GM19467 (cell line): ENCODE data around the gene TTC7B.
"Not testable (repeated sequence)": the region's sequence is repeated elsewhere in the genome, so short reads cannot be mapped to it uniquely, and the experiment has no call there.

Experiments used
- ATAC-seq: cut with Tn5 transposase; IDR thresholded peaks from one replicate; pipeline ENCODE4 v1.9.1; 2021; ENCODE audit warnings: mild to moderate bottlenecking, moderate library complexity; ENCODE audit not compliant: unreplicated experiment

The TTC7B gene

DNA sequence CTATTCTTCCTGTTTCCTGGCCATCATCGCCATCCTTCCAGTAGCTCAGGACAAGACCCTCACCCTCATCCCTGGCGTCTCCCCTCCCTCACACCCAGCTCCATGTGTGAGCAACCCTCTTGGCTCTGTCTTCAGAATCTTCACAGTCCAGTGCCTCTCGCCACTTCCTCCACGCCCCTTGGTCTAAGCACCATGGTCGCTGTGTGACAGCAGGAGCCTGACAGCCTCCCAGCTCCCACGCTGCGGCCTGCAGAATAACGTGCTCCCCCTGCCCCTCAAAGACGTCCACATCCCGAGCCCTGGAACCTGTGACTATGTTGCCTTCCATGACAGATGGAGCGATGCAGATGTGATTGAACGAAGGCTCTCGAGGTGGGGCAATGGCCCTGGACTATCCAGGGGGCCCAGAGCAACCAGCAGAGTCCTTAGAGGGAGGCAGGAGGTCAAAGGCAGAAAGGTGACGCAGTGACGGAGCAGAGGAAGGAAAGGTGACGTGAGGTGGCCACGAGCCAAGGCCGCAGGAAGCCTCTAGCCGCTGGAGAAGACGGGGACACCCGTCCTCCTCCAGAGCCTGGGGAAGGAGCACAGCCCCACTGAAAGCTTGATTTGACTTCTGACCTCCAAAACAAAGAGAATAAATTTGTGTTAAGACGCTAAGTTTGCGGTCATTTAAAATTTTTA lies 279.6 kb downstream of the TTC7B start:
- ATAC-seq: no peak

- no peak for ATAC-seq
Observed at GRCh38 chr14:90536092-90536491, 280.1 kb downstream of the TTC7B start.

GRCh38 chr14:90535556-90536090 lies 280.6 kb downstream of the TTC7B start:
- ATAC-seq: no peak

DNA sequence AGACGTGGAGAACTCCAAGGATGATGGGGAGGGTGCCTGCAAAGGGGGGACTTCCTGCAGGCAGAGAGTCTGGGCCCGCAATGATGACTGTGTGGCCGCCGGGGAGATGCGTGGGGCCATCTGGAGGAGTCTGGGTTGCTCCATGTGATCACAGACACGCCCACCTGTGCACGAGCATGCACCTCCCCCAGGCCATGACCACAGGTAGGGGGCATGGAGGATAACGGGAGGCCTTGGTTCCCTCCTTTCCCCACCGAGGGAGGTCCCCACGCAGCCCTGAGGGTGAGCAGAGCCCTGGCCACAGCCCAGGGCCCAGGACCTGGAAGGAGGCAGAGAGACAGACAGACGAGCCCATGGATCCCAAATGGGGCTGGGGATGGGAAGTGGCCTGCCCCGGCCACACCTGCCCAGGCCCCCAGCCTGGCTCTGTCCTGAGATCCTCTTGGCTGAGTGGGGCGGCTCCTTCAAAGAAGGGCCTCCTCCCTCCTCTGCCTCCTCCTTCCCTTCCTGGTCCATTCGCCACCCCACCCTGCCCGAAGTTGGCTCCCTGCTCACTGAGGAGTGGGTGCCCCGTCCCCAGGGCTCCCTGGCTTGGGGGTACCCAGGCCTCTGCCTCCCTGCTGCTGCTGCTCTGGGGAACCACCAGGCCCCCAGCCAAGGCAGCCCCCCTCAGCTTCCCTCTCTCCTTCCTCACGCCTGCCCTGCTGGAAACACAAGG lies 281.2 kb downstream of the TTC7B start:
- ATAC-seq: no peak

DNA sequence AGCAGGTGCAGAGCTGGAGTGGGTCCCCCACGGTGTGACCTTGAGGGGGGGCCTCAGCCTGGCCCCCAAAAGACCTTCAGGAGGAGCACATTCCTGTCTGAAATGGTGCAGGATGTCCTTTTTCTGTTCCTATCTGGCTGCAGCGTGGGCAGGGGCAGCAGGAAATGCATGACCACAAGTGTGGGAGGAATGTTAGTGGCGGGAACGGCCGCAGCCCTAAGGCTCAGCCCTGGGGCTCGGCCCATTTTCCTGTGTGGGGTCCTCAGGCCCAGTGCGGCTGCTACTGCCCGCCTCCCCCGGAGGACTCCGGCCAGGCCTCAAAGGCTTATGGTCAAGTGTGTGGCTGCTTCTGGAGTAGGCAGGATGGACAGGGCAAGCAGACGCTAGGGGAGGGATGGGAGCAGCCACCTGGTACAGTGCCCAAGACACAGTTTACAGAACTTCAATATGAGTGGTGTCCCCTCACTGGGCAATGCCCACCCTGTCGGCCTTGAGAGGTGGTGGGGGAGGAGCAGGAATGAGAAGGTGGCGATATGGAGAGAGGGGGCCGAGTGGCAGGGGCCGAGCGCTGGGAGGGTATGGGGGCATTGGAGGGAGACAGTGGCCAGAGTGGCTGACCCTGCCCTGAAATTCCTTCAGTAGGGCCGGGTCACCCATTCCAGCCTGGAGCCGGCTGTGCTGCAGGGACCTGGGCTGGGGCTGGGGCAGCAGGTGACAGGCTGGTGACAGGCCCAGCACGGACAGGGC lies 282.0 kb downstream of the TTC7B start:
- ATAC-seq: no peak

DNA sequence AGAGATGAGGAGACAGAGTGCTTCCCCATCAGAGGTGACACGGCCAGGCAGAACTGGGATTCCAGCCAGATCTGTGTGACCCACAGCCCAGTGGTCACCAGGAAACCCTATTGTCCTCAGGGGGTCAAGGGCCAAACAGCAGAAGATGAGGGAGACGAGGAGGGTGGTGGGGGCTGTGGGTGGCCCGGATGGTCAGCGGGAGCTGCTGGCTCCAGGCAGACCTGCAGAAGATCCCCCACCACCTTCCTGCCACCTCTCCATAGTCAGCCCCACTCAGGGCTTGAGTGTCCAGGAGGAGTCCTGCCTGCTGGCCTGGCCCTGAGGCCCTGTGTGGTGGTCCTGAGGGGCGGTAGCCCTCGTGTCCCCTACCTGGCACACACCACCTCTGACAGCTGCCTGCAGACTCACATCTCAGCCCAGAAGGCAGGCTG lies 282.6 kb downstream of the TTC7B start:
- ATAC-seq: no peak

DNA sequence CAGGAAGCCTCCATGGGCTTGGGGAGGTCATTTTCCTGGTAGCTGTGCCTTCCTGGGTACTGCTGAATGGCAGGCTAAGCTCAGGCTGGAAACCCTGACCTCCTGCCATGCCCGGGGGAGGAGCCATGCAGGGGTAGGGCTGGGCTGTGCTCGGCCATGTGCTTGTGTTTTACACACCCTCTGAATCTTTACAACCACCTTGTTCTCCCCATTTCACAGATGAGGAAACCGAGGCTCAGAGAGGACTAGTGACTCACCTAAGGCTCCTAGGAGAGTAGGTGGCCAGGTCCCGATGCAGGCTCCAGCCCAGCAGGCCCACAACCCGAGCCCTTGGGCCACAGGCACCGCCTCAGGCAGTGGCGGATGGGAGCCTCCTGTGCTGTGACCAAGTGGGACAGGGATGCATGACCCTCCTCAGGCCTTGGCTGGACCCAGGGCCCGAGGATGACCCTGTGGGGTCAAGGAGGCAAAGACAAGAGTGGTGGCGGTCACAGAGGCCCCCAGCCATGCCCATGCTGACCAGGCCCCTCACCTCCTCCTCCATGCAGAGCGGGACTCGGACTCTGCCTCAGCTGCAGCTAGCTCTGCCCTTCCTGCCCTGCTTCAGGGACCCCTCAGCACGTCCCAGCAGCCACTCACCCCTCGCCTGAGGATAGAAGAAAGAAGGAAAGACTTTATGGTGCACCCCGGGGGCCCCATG lies 283.3 kb downstream of the TTC7B start:
- no peak for ATAC-seq

DNA sequence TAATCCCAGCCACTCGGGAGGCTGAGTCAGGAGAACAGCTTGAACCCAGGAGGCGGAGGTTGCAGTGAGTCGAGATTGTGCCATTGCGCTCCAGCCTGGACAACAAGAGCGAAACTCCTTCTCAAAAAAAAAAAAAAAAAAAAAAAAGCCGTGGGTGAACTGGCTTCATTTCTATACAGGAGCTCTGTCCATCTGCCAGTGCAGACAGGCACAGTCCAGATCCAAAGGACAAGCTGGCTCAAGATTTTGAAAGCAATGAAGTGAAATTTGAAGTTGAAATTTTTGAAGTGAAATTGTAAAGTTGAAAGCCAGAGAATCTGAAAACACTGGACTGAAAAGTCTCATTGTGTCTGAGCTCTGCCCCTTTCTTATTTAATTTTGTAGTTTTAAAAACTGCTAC lies 284.7 kb downstream of the TTC7B start:
- no peak for ATAC-seq

DNA sequence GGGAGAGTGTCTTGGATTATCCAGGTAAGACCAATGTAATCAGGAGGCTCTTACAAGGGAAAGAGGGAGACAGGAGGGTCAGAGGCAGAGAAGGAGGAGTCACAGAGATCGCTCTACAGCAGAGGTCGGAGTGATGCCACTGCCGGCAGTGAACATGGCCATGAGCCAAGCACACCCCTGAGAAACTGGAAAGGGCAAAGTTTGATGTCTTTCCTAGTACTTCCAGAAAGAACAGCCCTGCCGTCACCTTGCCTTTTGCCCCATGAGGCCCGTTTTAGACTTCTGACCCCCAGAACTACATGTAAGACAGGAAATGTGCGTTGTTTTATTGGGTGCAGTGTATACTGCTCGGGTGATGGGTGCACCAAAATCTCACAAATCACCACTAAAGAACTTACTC lies 285.7 kb downstream of the TTC7B start:
- no peak for ATAC-seq

GRCh38 chr14:90527978-90528377 lies 288.3 kb downstream of the TTC7B start:
- ATAC-seq: no peak

DNA sequence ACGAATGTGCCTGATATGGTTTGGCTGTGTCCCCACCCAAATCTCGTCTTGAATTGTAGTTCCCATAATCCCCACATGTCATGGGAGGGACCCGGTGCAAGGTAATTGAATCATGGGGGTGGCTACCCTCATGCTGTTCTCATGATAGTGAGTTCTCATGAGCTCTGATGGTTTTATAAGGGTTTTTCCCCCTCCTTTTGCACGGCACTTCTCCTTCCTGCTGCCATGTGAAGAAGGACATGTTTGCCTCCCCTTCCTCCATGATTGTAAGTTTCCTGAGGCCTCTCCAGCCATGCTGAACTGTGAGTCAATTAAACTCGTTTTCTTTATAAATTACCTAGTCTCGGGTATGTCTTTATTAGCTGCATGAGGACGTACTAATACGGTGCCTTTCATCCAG lies 289.7 kb downstream of the TTC7B start:
- ATAC-seq: not testable (repeated sequence)

DNA sequence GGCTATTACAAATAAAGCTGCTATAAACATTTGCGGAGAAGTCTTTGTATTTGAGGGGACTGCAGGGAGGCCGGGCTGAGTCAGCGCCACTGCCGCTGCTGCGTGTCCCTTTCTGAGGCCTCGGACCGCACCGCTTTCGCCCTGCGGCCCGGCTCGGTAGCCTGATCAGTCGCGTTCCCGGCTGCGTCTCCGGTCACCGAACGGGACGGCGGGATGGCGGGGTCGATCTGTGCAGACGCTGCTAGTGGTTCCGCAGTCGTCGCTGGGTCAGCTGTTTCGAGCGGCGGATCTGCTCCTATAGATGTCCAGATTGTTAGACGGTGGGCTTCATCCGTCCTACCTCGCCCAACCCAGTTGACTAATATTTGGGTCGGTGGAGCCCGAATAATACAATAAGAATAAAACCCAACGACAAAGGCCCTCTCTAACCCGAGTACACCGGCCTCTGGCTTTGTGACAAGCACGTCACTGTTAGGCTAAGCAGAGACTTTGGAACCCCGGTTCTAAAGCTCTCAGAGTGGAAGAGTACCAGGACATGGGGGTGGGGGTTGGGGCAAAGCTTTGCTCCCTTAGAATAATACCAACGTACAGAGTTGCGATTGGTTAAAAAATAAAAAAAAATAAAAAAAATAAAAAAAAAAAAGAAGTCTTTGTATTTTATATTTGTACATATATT lies 290.7 kb downstream of the TTC7B start:
- ATAC-seq: not testable (repeated sequence)

GRCh38 chr14:90523961-90524875 lies 292.0 kb downstream of the TTC7B start:
- ATAC-seq: no peak

GRCh38 chr14:90523544-90523943 lies 292.7 kb downstream of the TTC7B start:
- ATAC-seq: no peak

DNA sequence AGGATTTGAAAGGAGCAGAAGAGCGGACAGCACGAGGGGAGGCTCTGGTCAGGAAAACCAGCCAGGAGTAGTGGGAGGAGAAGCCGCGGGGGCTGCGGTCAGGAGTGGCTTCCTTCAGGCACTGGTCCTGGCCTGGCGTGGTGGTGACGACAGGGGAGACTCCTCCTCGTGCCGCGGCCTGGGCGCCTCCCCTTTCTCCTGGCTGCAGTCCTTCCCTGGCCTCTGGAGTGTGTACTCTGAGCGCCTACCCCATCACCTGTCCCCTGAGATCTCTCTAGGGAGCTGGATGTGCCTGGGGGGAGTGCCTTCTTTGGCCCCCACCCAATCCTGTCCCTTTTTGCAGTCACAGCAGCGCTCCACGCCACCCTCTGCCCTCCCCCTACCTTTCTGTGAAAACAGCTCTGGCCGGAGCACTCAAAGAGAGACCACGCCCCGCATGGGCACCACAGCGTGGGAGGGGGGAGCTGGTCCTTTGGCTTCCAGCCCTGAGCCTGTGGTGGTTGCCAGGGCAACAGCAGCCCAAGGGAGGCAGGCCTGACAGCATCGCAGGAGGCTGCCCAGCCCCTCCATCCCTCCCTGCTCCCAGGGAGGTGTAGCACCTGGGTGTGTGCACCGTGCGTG lies 293.5 kb downstream of the TTC7B start:
- no peak for ATAC-seq

DNA sequence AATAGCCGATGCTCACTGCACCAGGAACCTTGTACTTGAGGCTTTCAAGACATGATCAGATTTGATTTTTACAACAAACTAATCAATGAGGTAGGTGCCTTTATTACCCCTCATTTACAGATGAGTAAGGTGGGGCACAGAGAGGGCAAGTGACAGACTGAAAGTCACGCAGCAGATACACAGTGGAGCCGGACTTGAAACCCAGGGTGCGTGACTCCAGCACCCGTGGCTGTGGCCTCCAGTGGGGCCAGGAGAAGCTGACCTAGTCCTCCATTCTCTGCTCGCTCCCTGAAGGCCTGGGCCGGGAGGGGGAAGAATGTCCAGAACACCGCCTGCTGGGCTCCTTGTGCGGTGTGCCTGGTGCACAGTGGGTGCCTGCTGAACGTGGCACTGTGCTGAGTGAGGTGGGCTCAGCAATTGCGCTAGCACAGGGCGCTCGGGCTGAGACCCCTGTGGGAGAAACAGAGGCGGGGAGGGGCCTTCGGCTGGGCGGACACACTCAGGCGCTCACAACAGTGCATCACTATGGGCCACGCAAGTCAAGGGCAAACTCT lies 294.2 kb downstream of the TTC7B start:
- ATAC-seq: no peak

DNA sequence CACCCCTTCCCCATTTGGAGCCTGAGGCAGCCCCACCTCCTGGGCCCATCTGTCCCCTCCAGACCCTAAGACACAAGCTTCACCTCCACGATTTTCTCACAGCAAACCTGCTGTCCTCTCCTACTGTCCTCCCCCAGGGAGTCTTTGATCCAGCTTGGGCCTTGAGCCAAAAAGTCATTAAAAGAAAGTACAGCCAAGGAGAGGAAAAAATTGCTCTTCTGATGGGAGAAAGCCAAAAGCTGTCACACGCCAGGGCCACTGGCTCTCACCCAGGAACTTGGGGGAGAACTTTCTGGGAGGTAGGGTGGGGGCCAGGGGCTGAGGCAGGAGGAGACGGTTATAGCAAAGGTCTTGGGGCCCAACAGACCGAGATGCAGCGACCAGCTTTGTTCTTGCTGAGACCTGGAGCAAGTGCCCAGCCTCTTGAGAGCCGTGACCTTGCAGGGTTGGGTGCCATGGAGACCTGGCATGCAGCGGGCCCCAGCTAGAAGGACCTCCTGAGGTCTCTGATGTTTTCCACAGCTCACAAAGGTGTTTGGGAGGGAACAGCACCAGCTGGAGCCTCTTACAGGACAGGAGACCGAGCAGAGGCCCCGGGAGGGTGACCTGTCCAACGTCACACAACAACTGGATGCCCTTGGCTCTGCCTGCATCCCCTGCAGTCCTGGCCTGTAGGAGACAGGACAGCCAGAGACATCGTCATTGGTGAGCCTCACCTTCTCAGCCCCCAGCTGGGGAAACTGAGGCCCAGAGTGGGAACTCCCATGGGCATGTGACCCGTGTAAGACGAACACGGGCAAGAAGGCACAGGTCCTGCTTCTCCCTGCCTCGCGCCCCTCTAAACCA lies 294.9 kb downstream of the TTC7B start:
- no peak for ATAC-seq

- no peak for ATAC-seq
Observed at GRCh38 chr14:90520326-90520725, 295.9 kb downstream of the TTC7B start.
